PC-3 (cell line): Measurements from ENCODE around the gene CPA2. TPM values are rescaled to one million over a fixed set of nuclear protein-coding genes. Genes with fewer than 3 reads are reported as not detected.

Experiments used
- ATAC-seq: fragments of 200-7000 bp; cut with Tn5 transposase; 2 replicates; pipeline ENCODE4 v1.9.1; 2020; ENCODE audit warnings: mild to moderate bottlenecking, moderate library complexity
- BruUV-seq: library from RNA; stranded (reverse); fragments of 400-500 nt; replicated peaks from 2 replicates; lab custom pipeline; 2021; lab: Mats Ljungman, UMichigan
- CTCF ChIA-PET: fragments of 300-600 bp; sonication (Branson Sonifier 250); formaldehyde crosslinking; loops from one replicate; lab custom pipeline; 2022; ENCODE audit warnings: antibody characterized with exemption; lab: Charles Lee
- POLR2A ChIA-PET: fragments of 300-600 bp; sonication (Branson Sonifier 250); formaldehyde crosslinking; loops from one replicate; lab custom pipeline; 2022; ENCODE audit warnings: antibody characterized with exemption; ENCODE audit not compliant: unreplicated experiment; lab: Charles Lee
- DNase-seq: peaks from one replicate; pipeline ENCODE4 v3.0.0-alpha.2; 2015
- H2AFZ ChIP-seq: fragments of 300-600 bp; sonication (generic); 2 replicates; pipeline ENCODE4 v1.6.0; 2016; ENCODE audit warnings: antibody characterized with exemption, low read length
- H3F3A ChIP-seq: fragments of 300-600 bp; sonication (generic); one replicate; pipeline ENCODE4 v1.6.0; 2017; ENCODE audit warnings: antibody characterized with exemption, low read length, control low read depth, mild to moderate bottlenecking; ENCODE audit not compliant: unreplicated experiment
- H3K27ac ChIP-seq: fragments of 300-600 bp; sonication (generic); 2 replicates; pipeline ENCODE4 v1.5.1; 2016; ENCODE audit warnings: mild to moderate bottlenecking, low read length
- H3K27me3 ChIP-seq: fragments of 300-600 bp; sonication (generic); 2 replicates; pipeline ENCODE4 v1.6.1; 2016; ENCODE audit warnings: low read length, mixed read lengths
- H3K36me3 ChIP-seq: fragments of 300-600 bp; sonication (generic); 2 replicates; pipeline ENCODE4 v1.6.1; 2016; ENCODE audit warnings: low read depth, mixed run types, low read length, mixed read lengths
- H3K4me1 ChIP-seq: fragments of 300-600 bp; sonication (generic); 2 replicates; pipeline ENCODE4 v1.5.1; 2016; ENCODE audit warnings: low read length; ENCODE audit not compliant: insufficient read depth
- H3K4me2 ChIP-seq: fragments of 300-600 bp; sonication (generic); 2 replicates; pipeline ENCODE4 v1.6.0; 2016; ENCODE audit warnings: low read length
- H3K4me3 ChIP-seq: fragments of 300-600 bp; sonication (generic); 2 replicates; pipeline ENCODE4 v1.5.1; 2016; ENCODE audit warnings: mild to moderate bottlenecking, low read length, mixed read lengths
- H3K79me2 ChIP-seq: fragments of 300-600 bp; sonication (generic); 2 replicates; pipeline ENCODE4 v1.6.1; 2017; ENCODE audit warnings: low read length, mixed read lengths
- H3K9ac ChIP-seq: fragments of 300-600 bp; sonication (generic); 2 replicates; pipeline ENCODE4 v1.6.0; 2016; ENCODE audit warnings: mild to moderate bottlenecking, low read length
- H3K9me2 ChIP-seq: fragments of 300-600 bp; sonication (generic); replicated peaks from 2 replicates; pipeline ENCODE4 v1.6.1; 2016; ENCODE audit warnings: mixed run types, low read length, mixed read lengths
- H3K9me3 ChIP-seq: fragments of 300-600 bp; sonication (generic); 2 replicates; pipeline ENCODE4 v1.6.1; 2016; ENCODE audit warnings: low read length, mixed read lengths
- H4K20me1 ChIP-seq: fragments of 300-600 bp; sonication (generic); 2 replicates; pipeline ENCODE4 v1.6.1; 2016; ENCODE audit warnings: low read length, mixed read lengths
- EZH2 ChIP-seq: fragments of 300-600 bp; sonication (generic); IDR thresholded peaks from one replicate; pipeline ENCODE4 v1.6.1; 2017; ENCODE audit warnings: antibody characterized with exemption, mild to moderate bottlenecking, low read length; ENCODE audit not compliant: unreplicated experiment
- EZH2phosphoT487 ChIP-seq: fragments of 300-600 bp; sonication (generic); IDR thresholded peaks from 2 replicates; pipeline ENCODE4 v1.6.1; 2018; ENCODE audit warnings: mild to moderate bottlenecking, antibody characterized with exemption, low read length, borderline replicate concordance
- intact Hi-C: fragments of 100-400 bp; cut with micrococcal nuclease; formaldehyde crosslinking; loops from 2 replicates; pipeline ENCODE4 v1.9.0; 2023
- total RNA-seq: library from RNA; depleted of rRNA; stranded (reverse); fragments of >200 nt; gene quantifications from 2 replicates; pipeline ENCODE4 v1.2.3, GENCODE V29; 2014; rRNA removed
- TF ChIP-seq, protein P1 (sequence below): fragments of 300-600 bp; sonication (generic); conservative IDR thresholded peaks from 2 replicates; pipeline ENCODE4 v1.5.1; 2017; ENCODE audit warnings: antibody characterized with exemption, low read depth, mild to moderate bottlenecking, low read length

CPA2 gene
- total RNA-seq, 1 experiment from 2014 or later = not detected

DNA sequence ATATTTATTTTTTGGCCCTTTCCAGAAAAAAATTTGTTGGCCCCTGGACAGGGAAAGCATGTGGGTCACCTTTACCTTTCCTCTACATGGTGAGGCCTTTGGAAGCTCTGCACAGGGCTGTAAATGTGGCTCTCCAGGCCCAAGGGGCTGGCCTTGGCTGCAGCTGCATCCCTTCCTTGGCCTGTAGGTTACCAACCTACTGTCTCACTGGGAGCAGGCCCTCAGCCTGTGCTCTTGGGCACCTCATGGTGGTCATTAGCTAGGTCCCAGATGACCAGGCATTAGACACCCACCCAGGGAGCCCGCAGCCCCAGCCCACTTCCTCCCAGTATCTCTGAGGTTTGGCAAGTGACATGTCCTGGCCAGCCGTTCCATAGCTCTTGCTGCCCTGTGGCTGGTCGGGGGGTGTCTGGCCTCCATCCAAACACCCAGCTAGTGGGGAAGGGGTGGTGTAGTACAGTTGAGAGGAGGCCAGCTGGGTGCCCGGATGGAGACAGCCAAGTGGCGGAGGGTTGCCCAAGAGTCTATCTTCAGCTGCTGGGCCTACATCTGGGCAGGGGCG lies 70.8 kb downstream of the CPA2 start:
- CTCF ChIA-PET = no interaction called here
- H3K9ac ChIP-seq = no peak overlapping the region
- TF ChIP-seq, protein P1, sequence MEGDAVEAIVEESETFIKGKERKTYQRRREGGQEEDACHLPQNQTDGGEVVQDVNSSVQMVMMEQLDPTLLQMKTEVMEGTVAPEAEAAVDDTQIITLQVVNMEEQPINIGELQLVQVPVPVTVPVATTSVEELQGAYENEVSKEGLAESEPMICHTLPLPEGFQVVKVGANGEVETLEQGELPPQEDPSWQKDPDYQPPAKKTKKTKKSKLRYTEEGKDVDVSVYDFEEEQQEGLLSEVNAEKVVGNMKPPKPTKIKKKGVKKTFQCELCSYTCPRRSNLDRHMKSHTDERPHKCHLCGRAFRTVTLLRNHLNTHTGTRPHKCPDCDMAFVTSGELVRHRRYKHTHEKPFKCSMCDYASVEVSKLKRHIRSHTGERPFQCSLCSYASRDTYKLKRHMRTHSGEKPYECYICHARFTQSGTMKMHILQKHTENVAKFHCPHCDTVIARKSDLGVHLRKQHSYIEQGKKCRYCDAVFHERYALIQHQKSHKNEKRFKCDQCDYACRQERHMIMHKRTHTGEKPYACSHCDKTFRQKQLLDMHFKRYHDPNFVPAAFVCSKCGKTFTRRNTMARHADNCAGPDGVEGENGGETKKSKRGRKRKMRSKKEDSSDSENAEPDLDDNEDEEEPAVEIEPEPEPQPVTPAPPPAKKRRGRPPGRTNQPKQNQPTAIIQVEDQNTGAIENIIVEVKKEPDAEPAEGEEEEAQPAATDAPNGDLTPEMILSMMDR = no peak
- TF ChIP-seq EZH2 (no peak), EZH2phosphoT487 (no peak)
- no TSS peak for BruUV-seq
- H3K36me3 ChIP-seq = no peaks in the 10 kb centered on the region
- no peak overlapping the region for H2AFZ ChIP-seq
- intact Hi-C loops = no loop called here
- ATAC-seq (no peak), DNase-seq (no peak)
- H3K79me2 ChIP-seq = no peaks in the 10 kb centered on the region
- H3K4me2 ChIP-seq = no peak overlapping the region
- H3K27me3 ChIP-seq = no peaks in the 10 kb centered on the region
- H3K9me3 ChIP-seq = no peaks in the 10 kb centered on the region
- H3K27ac ChIP-seq = no peak overlapping the region
- H3K4me1 ChIP-seq = no peaks in the 10 kb centered on the region
- no peaks in the 10 kb centered on the region for H3K9me2 ChIP-seq
- no peaks in the 10 kb centered on the region for H3F3A ChIP-seq
- POLR2A ChIA-PET = no interaction called here
- H4K20me1 ChIP-seq = no peaks in the 10 kb centered on the region
- no peak overlapping the region for H3K4me3 ChIP-seq

DNA sequence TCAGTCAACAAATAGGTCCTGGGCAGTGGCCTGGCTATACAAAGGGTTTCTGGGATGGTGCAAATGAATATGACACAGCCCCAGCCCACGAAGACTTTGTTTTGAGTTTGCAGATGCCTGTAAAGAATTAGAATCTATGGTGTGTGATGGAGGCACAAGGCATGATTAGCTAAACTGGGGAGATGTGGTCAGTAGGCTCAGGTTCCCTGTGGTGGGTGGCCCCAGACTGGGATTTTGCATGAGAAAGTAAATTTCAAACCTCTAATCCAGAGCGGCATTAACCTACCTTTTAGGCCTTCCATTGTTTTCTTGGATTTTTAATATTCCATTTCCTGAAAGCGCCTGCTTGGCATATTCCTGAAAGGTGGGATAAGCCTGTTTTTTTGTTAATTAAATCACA lies 71.6 kb downstream of the CPA2 start:
- CTCF ChIA-PET = no interaction called here
- H3K27me3 ChIP-seq = no peaks in the 10 kb centered on the region
- intact Hi-C loops = no loop called here
- no peak overlapping the region for H3K4me2 ChIP-seq
- no peak overlapping the region for H3K9ac ChIP-seq
- H3K27ac ChIP-seq = no peak overlapping the region
- no peaks in the 10 kb centered on the region for H3K9me3 ChIP-seq
- H3K9me2 ChIP-seq = no peaks in the 10 kb centered on the region
- no peaks in the 10 kb centered on the region for H3F3A ChIP-seq
- H3K79me2 ChIP-seq = no peaks in the 10 kb centered on the region
- ATAC-seq = no peak
- no peak overlapping the region for H2AFZ ChIP-seq
- H4K20me1 ChIP-seq = no peaks in the 10 kb centered on the region
- no TSS peak for BruUV-seq
- TF ChIP-seq, protein P1 = no peak
- TF ChIP-seq EZH2phosphoT487 = no peak
- no peak for TF ChIP-seq EZH2
- no peaks in the 10 kb centered on the region for H3K4me1 ChIP-seq
- H3K4me3 ChIP-seq = no peak overlapping the region
- DNase-seq = no peak
- H3K36me3 ChIP-seq = no peaks in the 10 kb centered on the region
- POLR2A ChIA-PET = no interaction called here

Other genes starting within 250 kb of the CPA2 start
- 12.8 and 17.9 TPM in 2 replicates for gene ZC3HC1, start 215.5 kb upstream of the CPA2 start, total RNA-seq
- gene KLHDC10, start 196.3 kb upstream of the CPA2 start, total RNA-seq = 13.2 and 21.6 TPM in 2 replicates
- gene TMEM209, start 61.5 kb upstream of the CPA2 start, total RNA-seq = 17.7 and 23.2 TPM in 2 replicates
- not detected in 2 replicates for gene SSMEM1, start 59.0 kb upstream of the CPA2 start, total RNA-seq
- 10.1 and 22.1 TPM in 2 replicates for gene CPA4, start 26.3 kb downstream of the CPA2 start, total RNA-seq
- gene CPA5, start 78.0 kb downstream of the CPA2 start, total RNA-seq = 1.3 TPM in 1 of 2 replicates, not detected in the other
- not detected in 2 replicates for gene CPA1, start 113.6 kb downstream of the CPA2 start, total RNA-seq
- gene CEP41, start 174.2 kb downstream of the CPA2 start, total RNA-seq = 10.4 and 10.7 TPM in 2 replicates
- 21.1 and 25.2 TPM in 2 replicates for gene MEST, start 225.2 kb downstream of the CPA2 start, total RNA-seq